Activated CD8-positive, alpha-beta memory T cell treated with anti-CD3 and anti-CD28 coated beads, Interleukin-2, amount 10 ng/mL, durations not matched to agents 7 days and 5 days (primary cell): ENCODE data around the gene TEX29. TPM values are rescaled to one million over a fixed set of nuclear protein-coding genes. Genes with fewer than 3 reads are reported as not detected.

ENCODE experiments used
- ATAC-seq: fragments of 150-1000 bp; cut with Tn5 transposase; one replicate; pipeline ENCODE4 v1.10.0; 2021; ENCODE audit warnings: moderate library complexity
- CTCF ChIA-PET: fragments of 350-600 bp; sonication (Branson Sonifier 250); formaldehyde crosslinking; loops from one replicate; lab custom pipeline; 2021; ENCODE audit warnings: antibody characterized with exemption; lab: Charles Lee
- DNase-seq: peaks from one replicate; pipeline ENCODE4 v3.0.0-alpha.2; 2020
- H3K27ac Mint-ChIP-seq: one replicate; pipeline ENCODE4 v1.8.0; 2021; ENCODE audit warnings: mild to moderate bottlenecking, mixed read lengths
- H3K27me3 Mint-ChIP-seq: one replicate; pipeline ENCODE4 v1.8.0; 2021; ENCODE audit warnings: mixed read lengths
- H3K36me3 Mint-ChIP-seq: one replicate; pipeline ENCODE4 v1.8.0; 2021; ENCODE audit warnings: mild to moderate bottlenecking, mixed read lengths
- H3K4me1 Mint-ChIP-seq: one replicate; pipeline ENCODE4 v1.8.0; 2021; ENCODE audit warnings: mixed read lengths
- H3K4me3 Mint-ChIP-seq: one replicate; pipeline ENCODE4 v1.8.0; 2021; ENCODE audit warnings: mild to moderate bottlenecking, moderate library complexity, mixed read lengths
- H3K9me3 Mint-ChIP-seq: one replicate; pipeline ENCODE4 v1.8.0; 2022; ENCODE audit warnings: low read depth, mixed read lengths
- total RNA-seq, 2 experiments: library from RNA; stranded (reverse); gene quantifications; one replicate each; pipeline ENCODE4 v1.2.3, GENCODE V29; 2021

Gene TEX29
- total RNA-seq, 2 experiments from 2014 or later: 0.40 to 0.96 TPM

- H3K9me3 Mint-ChIP-seq: no peaks in the 10 kb centered on the region
- DNase-seq: peak; percentile 34
- H3K4me3 Mint-ChIP-seq: no peak overlapping the region
- H3K27ac Mint-ChIP-seq: no peak overlapping the region
- H3K36me3 Mint-ChIP-seq: no peaks in the 10 kb centered on the region
- no peak for ATAC-seq
- peaks cover 14% of the 10 kb centered on the region for H3K4me1 Mint-ChIP-seq
- peaks cover 4% of the 10 kb centered on the region for H3K27me3 Mint-ChIP-seq
- CTCF ChIA-PET: interaction anchor here (1.3 kb wide), 1 partner anchor 83 kb away, joined by 3 read pairs; no protein-coding TSS in a partner anchor
Observed at GRCh38 chr13:111327730-111328573, 7.5 kb downstream of the TEX29 start.

GRCh38 chr13:111328574-111329410, 8.3 kb downstream of the TEX29 start:
- H3K4me1 Mint-ChIP-seq: peaks cover 7% of the 10 kb centered on the region
- peaks cover 5% of the 10 kb centered on the region for H3K27me3 Mint-ChIP-seq
- H3K9me3 Mint-ChIP-seq: no peaks in the 10 kb centered on the region
- no peak for ATAC-seq
- no peak overlapping the region for H3K4me3 Mint-ChIP-seq
- DNase-seq: peak; percentile 28
- no peaks in the 10 kb centered on the region for H3K36me3 Mint-ChIP-seq
- H3K27ac Mint-ChIP-seq: no peak overlapping the region
- CTCF ChIA-PET: interaction anchor here (1.3 kb wide), 1 partner anchor 82 kb away, joined by 3 read pairs; no protein-coding TSS in a partner anchor

GRCh38 chr13:111329641-111330040, 9.2 kb downstream of the TEX29 start:
- DNase-seq (peak; percentile 27), ATAC-seq (no peak)
- no peaks in the 10 kb centered on the region for H3K36me3 Mint-ChIP-seq
- H3K9me3 Mint-ChIP-seq: peaks cover 3% of the 10 kb centered on the region
- no peak overlapping the region for H3K27ac Mint-ChIP-seq
- H3K27me3 Mint-ChIP-seq: peaks cover 5% of the 10 kb centered on the region
- H3K4me3 Mint-ChIP-seq: no peak overlapping the region
- H3K4me1 Mint-ChIP-seq: peaks cover 2% of the 10 kb centered on the region
- CTCF ChIA-PET: no interaction called here

GRCh38 chr13:111330066-111330610, 9.7 kb downstream of the TEX29 start:
- Mint-ChIP-seq H3K36me3 (no peaks in the 10 kb centered on the region), H3K4me3 (no peak overlapping the region), H3K4me1 (peaks cover 2% of the 10 kb centered on the region), H3K27me3 (peaks cover 5% of the 10 kb centered on the region), H3K9me3 (peaks cover 3% of the 10 kb centered on the region), H3K27ac (no peak overlapping the region)
- no peak for DNase-seq
- CTCF ChIA-PET: no interaction called here
- ATAC-seq: no peak

GRCh38 chr13:111335298-111335697, 14.9 kb downstream of the TEX29 start:
- peaks cover 6% of the 10 kb centered on the region for H3K9me3 Mint-ChIP-seq
- H3K36me3 Mint-ChIP-seq: no peaks in the 10 kb centered on the region
- H3K4me1 Mint-ChIP-seq: no peaks in the 10 kb centered on the region
- H3K4me3 Mint-ChIP-seq: no peak overlapping the region
- CTCF ChIA-PET: no interaction called here
- H3K27me3 Mint-ChIP-seq: peaks cover 5% of the 10 kb centered on the region
- peak; percentile 35 for DNase-seq
- no peak overlapping the region for H3K27ac Mint-ChIP-seq
- no peak for ATAC-seq

DNA sequence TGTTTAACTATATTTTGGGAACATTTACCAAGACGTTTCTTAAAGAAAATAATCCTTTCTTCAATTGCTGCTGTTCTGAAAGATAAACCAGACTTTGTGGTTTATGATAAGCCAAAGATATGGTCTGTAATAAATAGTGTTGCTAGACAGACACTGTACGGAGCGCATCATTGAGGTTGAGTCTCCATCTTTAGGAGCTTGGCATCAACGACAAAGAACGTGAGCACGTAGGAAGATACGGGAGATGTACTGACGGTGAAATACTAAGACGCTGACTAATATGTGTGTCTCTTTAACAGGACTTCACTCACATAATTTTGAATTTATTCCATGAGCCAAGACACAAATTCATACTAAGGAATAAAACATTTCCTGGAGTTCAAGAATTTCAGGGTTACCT, 16.2 kb downstream of the TEX29 start:
- DNase-seq: no peak

GRCh38 chr13:111337206-111337605, 16.8 kb downstream of the TEX29 start:
- Mint-ChIP-seq H3K9me3 (peaks cover 6% of the 10 kb centered on the region), H3K4me1 (no peaks in the 10 kb centered on the region), H3K27ac (no peak overlapping the region), H3K36me3 (no peaks in the 10 kb centered on the region), H3K27me3 (peaks cover 5% of the 10 kb centered on the region), H3K4me3 (no peak overlapping the region)
- no peak for ATAC-seq
- CTCF ChIA-PET: no interaction called here
- peak; percentile 8 for DNase-seq

More for the DNA sequence above, 16.2 kb downstream of the TEX29 start:
- no peak for ATAC-seq
- Mint-ChIP-seq H3K4me1 (no peaks in the 10 kb centered on the region), H3K27me3 (peaks cover 5% of the 10 kb centered on the region), H3K36me3 (no peaks in the 10 kb centered on the region), H3K9me3 (peaks cover 6% of the 10 kb centered on the region), H3K4me3 (no peak overlapping the region), H3K27ac (no peak overlapping the region)
- CTCF ChIA-PET: no interaction called here

DNA sequence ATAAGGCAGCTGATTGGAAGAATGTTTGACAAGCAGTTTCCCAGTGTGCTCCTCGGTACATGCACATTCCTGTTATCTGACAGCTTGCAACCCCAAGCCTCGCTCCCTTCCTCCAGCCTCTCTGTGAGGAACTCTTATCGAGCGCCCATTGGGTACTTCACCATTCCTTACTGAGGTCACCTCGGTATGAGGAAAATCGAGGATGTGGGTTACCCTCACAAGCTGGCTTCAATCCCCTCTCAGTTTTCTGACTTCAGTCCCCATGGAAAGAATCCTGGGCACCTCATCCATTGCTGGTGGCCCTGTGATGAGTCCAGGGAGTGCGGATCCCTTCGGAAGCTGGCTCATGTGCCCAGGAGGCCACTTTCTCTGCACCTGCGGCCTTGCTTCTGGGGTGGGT, 17.3 kb downstream of the TEX29 start:
- DNase-seq: peak; percentile 14

DNA sequence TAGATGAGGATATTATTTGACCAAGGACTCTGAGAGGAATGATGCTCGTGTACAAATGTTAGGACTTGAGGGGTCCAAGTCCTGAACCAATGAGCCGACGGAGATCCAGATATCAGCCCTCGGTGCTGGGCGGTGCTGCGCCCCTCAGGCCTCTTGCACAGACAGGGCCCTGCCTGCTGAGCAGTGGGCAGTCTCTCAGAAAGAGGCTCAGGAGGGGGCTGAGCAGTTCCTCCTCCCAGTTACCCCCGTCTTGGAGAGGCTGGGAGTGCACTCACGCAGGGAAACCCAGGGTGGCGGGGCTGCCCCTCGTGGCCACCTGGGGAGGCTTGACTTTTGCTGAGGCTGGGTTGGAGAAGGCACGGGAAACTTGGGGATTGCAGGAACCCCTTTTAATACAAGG, 18.4 kb downstream of the TEX29 start:
- DNase-seq (peak; percentile 15), ATAC-seq (no peak)
- Mint-ChIP-seq H3K4me3 (no peak overlapping the region), H3K4me1 (peaks cover 9% of the 10 kb centered on the region), H3K27me3 (no peaks in the 10 kb centered on the region), H3K36me3 (no peaks in the 10 kb centered on the region), H3K9me3 (peaks cover 6% of the 10 kb centered on the region), H3K27ac (no peak overlapping the region)
- CTCF ChIA-PET: no interaction called here

More for the DNA sequence above, 17.3 kb downstream of the TEX29 start:
- H3K27ac Mint-ChIP-seq: no peak overlapping the region
- no peak overlapping the region for H3K4me3 Mint-ChIP-seq
- H3K27me3 Mint-ChIP-seq: peaks cover 3% of the 10 kb centered on the region
- H3K9me3 Mint-ChIP-seq: peaks cover 6% of the 10 kb centered on the region
- H3K4me1 Mint-ChIP-seq: peaks cover 3% of the 10 kb centered on the region
- CTCF ChIA-PET: no interaction called here
- H3K36me3 Mint-ChIP-seq: no peaks in the 10 kb centered on the region
- no peak for ATAC-seq

GRCh38 chr13:111339366-111340143, 19.1 kb downstream of the TEX29 start:
- peaks cover 3% of the 10 kb centered on the region for H3K9me3 Mint-ChIP-seq
- peaks cover 9% of the 10 kb centered on the region for H3K4me1 Mint-ChIP-seq
- no peak overlapping the region for H3K4me3 Mint-ChIP-seq
- no peaks in the 10 kb centered on the region for H3K27me3 Mint-ChIP-seq
- DNase-seq: peak; percentile 15
- H3K36me3 Mint-ChIP-seq: no peaks in the 10 kb centered on the region
- CTCF ChIA-PET: no interaction called here
- H3K27ac Mint-ChIP-seq: no peak overlapping the region
- ATAC-seq: no peak

DNA sequence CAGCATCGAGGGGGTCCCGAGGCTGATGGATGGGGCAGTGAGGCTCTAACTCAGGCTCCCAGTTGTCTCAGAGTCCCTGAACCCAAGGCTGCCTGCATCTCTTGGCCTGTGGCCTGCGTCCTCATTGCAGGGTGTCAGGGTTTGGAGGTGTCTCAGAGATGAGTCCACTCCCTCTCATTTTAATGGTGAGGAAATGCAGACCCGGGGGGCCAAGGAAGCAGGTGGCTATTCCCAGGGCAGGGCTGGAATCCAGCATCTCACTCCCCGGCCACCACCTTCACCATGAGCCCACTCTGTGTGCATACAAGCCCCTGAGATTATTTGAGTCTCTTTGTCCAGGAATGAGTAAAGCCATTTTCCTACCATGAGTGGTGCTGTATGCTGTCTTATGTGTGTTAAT, 21.4 kb downstream of the TEX29 start:
- peaks cover 9% of the 10 kb centered on the region for H3K4me1 Mint-ChIP-seq
- CTCF ChIA-PET: interaction anchor here (0.7 kb wide), 1 partner anchor 1392 kb away, joined by 4 read pairs; no protein-coding TSS in a partner anchor
- H3K9me3 Mint-ChIP-seq: peaks cover 3% of the 10 kb centered on the region
- no peaks in the 10 kb centered on the region for H3K27me3 Mint-ChIP-seq
- H3K36me3 Mint-ChIP-seq: no peaks in the 10 kb centered on the region
- no peak for DNase-seq
- no peak overlapping the region for H3K4me3 Mint-ChIP-seq
- H3K27ac Mint-ChIP-seq: no peak overlapping the region
- no peak for ATAC-seq

- H3K27me3 Mint-ChIP-seq: no peaks in the 10 kb centered on the region
- DNase-seq: no peak
Observed at GRCh38 chr13:111342721-111343120, 22.3 kb downstream of the TEX29 start.

More at GRCh38 chr13:111342721-111343120, 22.3 kb downstream of the TEX29 start:
- Mint-ChIP-seq H3K4me3 (no peak overlapping the region), H3K9me3 (peaks cover 3% of the 10 kb centered on the region), H3K36me3 (no peaks in the 10 kb centered on the region), H3K4me1 (peaks cover 9% of the 10 kb centered on the region), H3K27ac (no peak overlapping the region)
- no peak for ATAC-seq
- CTCF ChIA-PET: no interaction called here
